BJ (cell line): ENCODE measurements around the gene LENG8. TPM values are rescaled to one million over a fixed set of nuclear protein-coding genes. Genes with fewer than 3 reads are reported as not detected.

Experiments
- CTCF ChIA-PET: fragments of 350-600 bp; formaldehyde crosslinking; extraction: SDS; loops from one replicate; lab custom pipeline; 2021; ENCODE audit warnings: antibody characterized with exemption, inconsistent platforms; lab: Yijun Ruan, JAX
- POLR2A ChIA-PET: fragments of 300-600 bp; sonication (Branson Sonifier 250); formaldehyde crosslinking; extraction: SDS; loops from one replicate; lab custom pipeline; 2021; ENCODE audit warnings: antibody characterized with exemption; lab: Charles Lee
- DNase-seq: peaks from one replicate; pipeline ENCODE4 v3.0.0-alpha.2; 2011; ENCODE audit warnings: low read depth
- H3K27me3 ChIP-seq: 2 replicates; pipeline ENCODE4 v1.6.0; 2011; ENCODE audit warnings: low read length; ENCODE audit not compliant: control insufficient read depth, insufficient read depth
- H3K36me3 ChIP-seq: 2 replicates; pipeline ENCODE4 v1.5.1; 2011; ENCODE audit warnings: low read length; ENCODE audit not compliant: control insufficient read depth, insufficient read depth
- H3K4me3 ChIP-seq: 2 replicates; pipeline ENCODE4 v1.5.1; 2011; ENCODE audit warnings: low read depth, mild to moderate bottlenecking, control low read depth, low read length
- CTCF ChIP-seq: IDR thresholded peaks from 2 replicates; pipeline ENCODE4 v1.5.1; 2011; ENCODE audit warnings: low read depth, mild to moderate bottlenecking, control low read depth, inconsistent platforms, low read length, moderate library complexity; ENCODE audit not compliant: insufficient read depth
- polyA plus RNA-seq: library from polyadenylated mRNA; depleted of rRNA; stranded (reverse); fragments of >200 nt; gene quantifications from 2 replicates; pipeline ENCODE4 v1.2.3, GENCODE V29; 2011

The LENG8 gene
- polyA plus RNA-seq, 1 experiment = 39.5 TPM

GRCh38 chr19:54470276-54470887, 21.4 kb downstream of the LENG8 start:
- H3K27me3 ChIP-seq = no peaks in the 10 kb centered on the region
- peaks cover 5% of the 10 kb centered on the region for H3K36me3 ChIP-seq
- H3K4me3 ChIP-seq = no peak overlapping the region
- DNase-seq = no peak
- no peak for TF ChIP-seq CTCF
- ChIA-PET POLR2A (no interaction called here), CTCF (no interaction called here)

DNA sequence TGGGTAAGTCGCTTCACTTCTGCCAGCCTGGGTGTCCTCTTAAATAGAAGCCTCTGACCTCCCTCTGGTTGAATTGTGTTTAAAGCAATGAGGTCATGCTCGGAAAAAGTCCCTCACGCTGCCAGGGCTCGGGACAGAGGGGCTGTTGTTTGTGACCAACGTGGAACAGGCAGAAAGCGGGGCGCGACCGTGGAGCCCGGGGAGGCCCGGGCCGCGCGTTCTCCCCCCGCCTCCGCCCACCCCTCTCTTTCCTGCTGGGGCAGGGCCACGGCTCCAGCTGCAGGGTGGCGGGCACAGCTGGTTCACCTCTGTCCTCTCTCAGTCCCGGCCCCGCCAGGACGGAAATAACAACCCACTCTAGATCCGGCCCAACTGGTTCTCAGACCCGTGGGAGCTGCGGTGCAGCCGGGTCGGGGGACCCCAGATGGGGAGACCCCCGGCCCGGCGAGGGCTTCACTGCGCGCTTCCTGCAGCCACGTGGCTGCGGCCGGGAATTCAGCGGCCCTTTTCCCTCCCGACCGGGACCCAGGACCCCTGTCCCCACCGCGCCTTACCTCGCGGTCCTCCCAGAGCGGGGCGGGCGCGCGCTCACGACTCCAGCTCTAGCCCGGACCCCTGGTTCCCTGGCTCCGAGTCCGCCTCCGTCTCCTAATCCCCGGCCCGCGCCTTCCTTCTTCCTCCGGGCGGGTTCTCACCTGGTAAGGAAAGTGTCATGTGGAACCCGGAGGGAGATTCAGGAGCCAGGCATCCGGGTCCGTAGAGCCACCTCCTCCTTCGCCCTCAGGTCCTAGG, 22.2 kb downstream of the LENG8 start:
- Histone ChIP-seq H3K36me3 (peaks cover 5% of the 10 kb centered on the region), H3K27me3 (no peaks in the 10 kb centered on the region), H3K4me3 (peak overlapping the region; percentile 59)
- TF ChIP-seq CTCF = no peak
- POLR2A ChIA-PET = no interaction called here
- DNase-seq = no peak
- CTCF ChIA-PET = no interaction called here

DNA sequence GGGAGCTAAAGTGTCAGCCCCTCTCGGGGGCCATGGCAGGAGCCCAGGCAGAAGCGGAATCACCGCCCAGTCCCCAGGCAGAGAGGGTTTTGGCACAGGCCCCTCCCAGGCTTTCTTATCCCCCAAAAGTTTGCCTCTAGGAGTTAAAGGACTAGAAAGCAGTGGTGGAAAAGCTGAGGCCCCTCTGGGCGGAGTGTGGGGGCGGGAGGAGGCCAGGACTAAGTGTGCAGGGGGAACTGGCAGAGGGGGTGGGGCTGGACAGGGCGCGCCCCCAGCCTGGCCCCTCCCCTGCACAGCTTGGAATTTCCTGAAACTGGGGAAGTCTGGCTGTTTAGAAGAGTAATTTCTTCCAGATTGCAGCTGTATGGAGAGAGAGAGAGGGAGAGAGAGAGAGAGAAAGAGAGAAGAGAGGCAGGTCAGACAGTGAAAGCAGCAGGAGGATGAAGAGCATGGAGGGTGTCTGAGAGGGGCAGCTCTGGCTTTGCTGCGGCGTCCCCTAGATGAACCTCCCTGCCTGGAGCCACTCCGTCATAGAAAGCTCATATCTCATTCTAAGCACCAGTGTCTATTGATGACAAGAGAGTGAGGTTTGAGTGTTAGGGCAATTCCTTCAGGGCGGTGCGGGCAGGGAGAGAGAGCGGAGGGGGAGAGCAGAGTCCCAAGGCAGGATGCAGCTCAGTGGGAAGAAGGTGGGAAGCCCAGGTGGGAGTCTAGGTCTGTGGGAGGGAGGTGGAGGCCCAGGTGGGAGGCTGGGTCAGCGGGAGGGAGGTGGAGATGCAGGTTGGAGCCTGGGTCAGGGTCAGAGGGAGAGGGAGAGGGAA, 24.3 kb downstream of the LENG8 start, which contains the start of gene CDC42EP5:
CDC42EP5 (minus strand) TSS at position 226 of the 821 bp plus-strand sequence. CDS start 7,749 bp downstream, outside the sequence.
- POLR2A ChIA-PET = interaction anchor here (1.0 to 1.1 kb wide), 2 partner anchors 10 to 12 kb away, joined by 4 to 9 read pairs; partner anchors contain the start of gene LENG9
- Histone ChIP-seq H3K4me3 (peak within 1 kb of the TSS; percentile 64), H3K27me3 (no peaks in the 10 kb centered on the region), H3K36me3 (peaks cover 5% of the 10 kb centered on the region)
- DNase-seq = peak; percentile 72
- CTCF ChIA-PET = interaction anchor here (0.9 to 1.5 kb wide), 4 partner anchors 8 to 83 kb away, joined by 3 to 4 read pairs (median 3); partner anchors contain the start of gene LENG8
- TF ChIP-seq CTCF = no peak

- Histone ChIP-seq H3K4me3 (peak overlapping the region; percentile 64; the same call in 1 of the 2 replicates), H3K27me3 (no peaks in the 10 kb centered on the region), H3K36me3 (peaks cover 5% of the 10 kb centered on the region)
- no peak for TF ChIP-seq CTCF
- no peak for DNase-seq
- ChIA-PET CTCF (interaction anchor here (0.9 to 1.5 kb wide), 3 partner anchors 25 to 83 kb away, joined by 3 read pairs; partner anchors contain the start of gene LENG8), POLR2A (no interaction called here)
Observed at GRCh38 chr19:54473892-54474372, 24.9 kb downstream of the LENG8 start.
